Measurements from ENCODE around the gene OVOL2.

The OVOL2 gene

GRCh38 chr20:18094191-18094590, 36.5 kb upstream of the OVOL2 start:
- TF ChIP-seq, protein P1, sequence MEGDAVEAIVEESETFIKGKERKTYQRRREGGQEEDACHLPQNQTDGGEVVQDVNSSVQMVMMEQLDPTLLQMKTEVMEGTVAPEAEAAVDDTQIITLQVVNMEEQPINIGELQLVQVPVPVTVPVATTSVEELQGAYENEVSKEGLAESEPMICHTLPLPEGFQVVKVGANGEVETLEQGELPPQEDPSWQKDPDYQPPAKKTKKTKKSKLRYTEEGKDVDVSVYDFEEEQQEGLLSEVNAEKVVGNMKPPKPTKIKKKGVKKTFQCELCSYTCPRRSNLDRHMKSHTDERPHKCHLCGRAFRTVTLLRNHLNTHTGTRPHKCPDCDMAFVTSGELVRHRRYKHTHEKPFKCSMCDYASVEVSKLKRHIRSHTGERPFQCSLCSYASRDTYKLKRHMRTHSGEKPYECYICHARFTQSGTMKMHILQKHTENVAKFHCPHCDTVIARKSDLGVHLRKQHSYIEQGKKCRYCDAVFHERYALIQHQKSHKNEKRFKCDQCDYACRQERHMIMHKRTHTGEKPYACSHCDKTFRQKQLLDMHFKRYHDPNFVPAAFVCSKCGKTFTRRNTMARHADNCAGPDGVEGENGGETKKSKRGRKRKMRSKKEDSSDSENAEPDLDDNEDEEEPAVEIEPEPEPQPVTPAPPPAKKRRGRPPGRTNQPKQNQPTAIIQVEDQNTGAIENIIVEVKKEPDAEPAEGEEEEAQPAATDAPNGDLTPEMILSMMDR (IDR thresholded peaks at IDR 0.05; ENCODE audit: insufficient read depth, low read length): no peak
- no peak for TF ChIP-seq REST (IDR thresholded peaks at IDR 0.05; ENCODE audit: insufficient replicate concordance, low read depth)
- no peak for TF ChIP-seq SPI1 (IDR thresholded peaks at IDR 0.05; ENCODE audit: borderline replicate concordance, low read depth)
- TF ChIP-seq GABPA (IDR thresholded peaks at IDR 0.05; ENCODE audit: low read depth): no peak
- no peak for TF ChIP-seq POLR2AphosphoS5 (IDR thresholded peaks at IDR 0.05; ENCODE audit: low read depth)
- no peak for DNase-seq (ENCODE audit: low read depth in 1 of 2, low spot score in 1 of 2)
- H3K27me3 ChIP-seq (ENCODE audit: insufficient read depth, poor library complexity, severe bottlenecking): no peaks in the 10 kb centered on the region
- H3K4me3 ChIP-seq (replicated peaks; ENCODE audit: insufficient read depth, low read length): no peak overlapping the region
- H3K27ac ChIP-seq (replicated peaks): no peak overlapping the region

GRCh38 chr20:18093388-18093787, 35.7 kb upstream of the OVOL2 start:
- no peak for DNase-seq (ENCODE audit: low read depth in 1 of 2, low spot score in 1 of 2)
- no peak overlapping the region for H3K27ac ChIP-seq (replicated peaks)
- H3K27me3 ChIP-seq (ENCODE audit: insufficient read depth, poor library complexity, severe bottlenecking): no peaks in the 10 kb centered on the region
- H3K4me3 ChIP-seq (replicated peaks; ENCODE audit: insufficient read depth, low read length): no peak overlapping the region
- TF ChIP-seq SPI1 (IDR thresholded peaks at IDR 0.05; ENCODE audit: borderline replicate concordance, low read depth): no peak
- TF ChIP-seq POLR2AphosphoS5 (IDR thresholded peaks at IDR 0.05; ENCODE audit: low read depth): no peak
- TF ChIP-seq REST (IDR thresholded peaks at IDR 0.05; ENCODE audit: insufficient replicate concordance, low read depth): no peak
- no peak for TF ChIP-seq GABPA (IDR thresholded peaks at IDR 0.05; ENCODE audit: low read depth)
- TF ChIP-seq, protein P1 (IDR thresholded peaks at IDR 0.05; ENCODE audit: insufficient read depth, low read length): no peak

GRCh38 chr20:18092890-18093289, 35.2 kb upstream of the OVOL2 start:
- Histone ChIP-seq H3K27ac (replicated peaks) (no peak overlapping the region), H3K4me3 (replicated peaks; ENCODE audit: insufficient read depth, low read length) (no peak overlapping the region), H3K27me3 (ENCODE audit: insufficient read depth, poor library complexity, severe bottlenecking) (no peaks in the 10 kb centered on the region)
- TF ChIP-seq POLR2AphosphoS5 (IDR thresholded peaks at IDR 0.05; ENCODE audit: low read depth): no peak
- TF ChIP-seq REST (IDR thresholded peaks at IDR 0.05; ENCODE audit: insufficient replicate concordance, low read depth): no peak
- TF ChIP-seq SPI1 (IDR thresholded peaks at IDR 0.05; ENCODE audit: borderline replicate concordance, low read depth): no peak
- TF ChIP-seq GABPA (IDR thresholded peaks at IDR 0.05; ENCODE audit: low read depth): no peak
- TF ChIP-seq, protein P1 (IDR thresholded peaks at IDR 0.05; ENCODE audit: insufficient read depth, low read length): no peak
- no peak for DNase-seq (ENCODE audit: low read depth in 1 of 2, low spot score in 1 of 2)
